Middle frontal gyrus (tissue), 1 donor: ENCODE data around the gene INTS7.

Experiments used
- DNase-seq: peaks from one replicate; pipeline ENCODE4 v3.0.0-alpha.2; 2015; ENCODE audit warnings: low spot score; ENCODE audit errors: extremely low spot score

Gene INTS7

GRCh38 chr1:211910113-211910884 is 125.1 kb downstream of the INTS7 start:
- DNase-seq, result no peak

- no peak for DNase-seq
Measured at GRCh38 chr1:211909395-211909794, 126.0 kb downstream of the INTS7 start.

GRCh38 chr1:211908951-211909350 is 126.4 kb downstream of the INTS7 start:
- no peak for DNase-seq

GRCh38 chr1:211908453-211908852 is 126.9 kb downstream of the INTS7 start:
- DNase-seq, result no peak

GRCh38 chr1:211903490-211904245 is 131.7 kb downstream of the INTS7 start:
- no peak for DNase-seq

- no peak for DNase-seq
Measured at GRCh38 chr1:211902624-211903291, 132.6 kb downstream of the INTS7 start.

GRCh38 chr1:211901945-211902344 is 133.4 kb downstream of the INTS7 start:
- no peak for DNase-seq

- DNase-seq, result no peak
Measured at GRCh38 chr1:211900441-211900840, 134.9 kb downstream of the INTS7 start.

GRCh38 chr1:211896958-211897357 is 138.4 kb downstream of the INTS7 start:
- no peak for DNase-seq

GRCh38 chr1:211895126-211895759 is 140.1 kb downstream of the INTS7 start:
- DNase-seq, result no peak

GRCh38 chr1:211894312-211894711 is 141.0 kb downstream of the INTS7 start:
- DNase-seq, result no peak

GRCh38 chr1:211893260-211893659 is 142.1 kb downstream of the INTS7 start:
- no peak for DNase-seq

- no peak for DNase-seq
Measured at GRCh38 chr1:211892577-211892976, 142.8 kb downstream of the INTS7 start.

- DNase-seq, result no peak
Measured at GRCh38 chr1:211891708-211892107, 143.6 kb downstream of the INTS7 start.
